Upper lobe of right lung (tissue), 1 donor: ENCODE measurements around the gene ATP13A5. TPM values are rescaled to one million over a fixed set of nuclear protein-coding genes. Genes with fewer than 3 reads are reported as not detected.

Source experiments
- ATAC-seq: fragments of 200-7000 bp; cut with Tn5 transposase; one replicate; pipeline ENCODE4 v1.9.1; 2020; ENCODE audit warnings: mild to moderate bottlenecking, moderate library complexity
- DNase-seq: peaks from one replicate; pipeline ENCODE4 v3.0.0-alpha.2; 2020
- H3K27ac ChIP-seq: fragments of 200-600 bp; one replicate; pipeline ENCODE4 v1.8.0; 2022
- H3K27me3 ChIP-seq: fragments of 200-600 bp; one replicate; pipeline ENCODE4 v1.8.0; 2022; ENCODE audit warnings: mild to moderate bottlenecking
- H3K36me3 ChIP-seq: fragments of 200-600 bp; one replicate; pipeline ENCODE4 v1.8.0; 2022
- H3K4me1 ChIP-seq: fragments of 200-600 bp; one replicate; pipeline ENCODE4 v1.8.0; 2022
- H3K4me3 ChIP-seq: fragments of 200-600 bp; one replicate; pipeline ENCODE4 v1.8.0; 2022; ENCODE audit warnings: mild to moderate bottlenecking
- H3K9me3 ChIP-seq: fragments of 200-600 bp; one replicate; pipeline ENCODE4 v1.8.0; 2022
- CTCF ChIP-seq: fragments of 200-600 bp; IDR thresholded peaks from one replicate; pipeline ENCODE4 v1.8.0; 2022; ENCODE audit warnings: antibody characterized with exemption
- intact Hi-C: fragments of 100-400 bp; cut with DNase I; formaldehyde crosslinking; loops from one replicate; pipeline ENCODE4 v1.11.0; 2022
- total RNA-seq: library from RNA; stranded (reverse); fragmentation: NEBNext Ultra II Directional; extraction: Animal tissue kit (Norgen Biotek cat#: 25700); gene quantifications from one replicate; pipeline ENCODE4 v1.2.1, GENCODE V29; 2021
- donor health status: DM: no; HTN: yes; CAD: no; lungs with severe emphysema.

The ATP13A5 gene
- total RNA-seq, 1 donor from 2014 or later, result 2.0 TPM

GRCh38 chr3:193269343-193270028 is 109.1 kb downstream of the ATP13A5 start:
- no peaks in the 10 kb centered on the region for H3K36me3 ChIP-seq
- no peaks in the 10 kb centered on the region for H3K4me1 ChIP-seq
- H3K4me3 ChIP-seq, result no peak overlapping the region
- intact Hi-C loops, result no loop called here
- H3K27ac ChIP-seq, result no peak overlapping the region
- no peak for TF ChIP-seq CTCF
- no peaks in the 10 kb centered on the region for H3K9me3 ChIP-seq
- ATAC-seq (peak; percentile 35), DNase-seq (no peak)
- no peaks in the 10 kb centered on the region for H3K27me3 ChIP-seq

- no peaks in the 10 kb centered on the region for H3K27me3 ChIP-seq
- no peaks in the 10 kb centered on the region for H3K36me3 ChIP-seq
- H3K9me3 ChIP-seq, result no peaks in the 10 kb centered on the region
- no peak for TF ChIP-seq CTCF
- H3K4me1 ChIP-seq, result no peaks in the 10 kb centered on the region
- no peak overlapping the region for H3K27ac ChIP-seq
- ATAC-seq (no peak), DNase-seq (no peak)
- intact Hi-C loops, result no loop called here
- H3K4me3 ChIP-seq, result no peak overlapping the region
Observed at GRCh38 chr3:193262707-193263106, 115.8 kb downstream of the ATP13A5 start.

DNA sequence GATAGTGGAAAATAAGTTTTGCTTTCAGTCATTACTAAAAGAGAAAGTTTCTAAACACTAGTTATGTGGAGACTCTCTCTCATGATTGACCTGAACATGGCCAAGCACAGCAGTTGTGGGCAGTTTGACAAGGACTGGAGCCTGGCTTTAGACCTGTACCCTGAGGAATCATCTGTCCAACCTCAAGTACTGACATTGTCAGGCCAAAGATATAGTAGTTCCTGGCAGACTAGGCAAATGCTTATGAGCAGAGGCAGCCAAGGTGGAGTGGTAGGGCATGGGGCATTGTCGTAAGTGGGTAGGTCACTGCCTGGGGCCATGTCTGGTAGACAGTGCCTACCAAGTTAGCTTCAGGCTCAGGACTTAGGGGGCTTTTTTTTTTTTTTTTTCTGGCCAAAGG is 116.6 kb downstream of the ATP13A5 start:
- no peaks in the 10 kb centered on the region for H3K27me3 ChIP-seq
- ATAC-seq (no peak), DNase-seq (no peak)
- no peak overlapping the region for H3K27ac ChIP-seq
- no peaks in the 10 kb centered on the region for H3K9me3 ChIP-seq
- no peaks in the 10 kb centered on the region for H3K4me1 ChIP-seq
- TF ChIP-seq CTCF, result no peak
- no peak overlapping the region for H3K4me3 ChIP-seq
- intact Hi-C loops, result no loop called here
- H3K36me3 ChIP-seq, result no peaks in the 10 kb centered on the region

DNA sequence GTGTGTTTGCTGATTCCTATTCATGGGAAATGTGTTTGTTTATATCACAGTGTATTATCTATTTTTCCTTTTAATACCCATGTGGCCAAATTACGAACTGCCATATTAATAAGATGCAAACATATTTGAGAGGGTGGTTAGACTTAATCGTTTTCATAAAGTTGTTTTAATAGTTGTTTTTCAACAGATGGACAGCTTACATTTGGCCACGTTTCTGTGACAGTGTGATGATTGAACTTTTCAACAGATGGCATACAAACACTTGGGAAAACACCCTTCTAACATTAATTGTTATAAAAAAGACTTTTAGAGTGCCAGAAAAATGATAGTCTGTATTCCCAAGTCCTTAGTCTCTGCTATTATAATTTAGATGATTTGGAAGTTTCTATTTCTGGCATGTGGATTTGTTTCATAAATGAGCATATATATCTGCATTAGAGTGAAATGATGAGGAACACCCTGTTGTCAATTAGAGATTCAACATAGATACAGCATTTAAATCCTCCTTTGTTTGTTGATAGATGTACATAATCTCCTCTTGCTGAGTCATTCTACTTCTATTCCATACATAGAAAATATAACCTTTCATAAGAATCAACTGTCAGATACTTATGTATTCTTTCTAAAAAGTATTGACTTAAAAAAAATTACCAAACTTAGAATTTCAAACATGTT is 124.4 kb downstream of the ATP13A5 start:
- H3K9me3 ChIP-seq, result peaks cover 8% of the 10 kb centered on the region
- H3K27ac ChIP-seq, result no peak overlapping the region
- ATAC-seq, result no peak
- intact Hi-C loops, result no loop called here
- no peak for DNase-seq
- H3K4me1 ChIP-seq, result no peaks in the 10 kb centered on the region
- no peak overlapping the region for H3K4me3 ChIP-seq
- TF ChIP-seq CTCF, result no peak
- H3K36me3 ChIP-seq, result no peaks in the 10 kb centered on the region
- peaks cover 4% of the 10 kb centered on the region for H3K27me3 ChIP-seq

GRCh38 chr3:193250492-193250891 is 128.1 kb downstream of the ATP13A5 start:
- Histone ChIP-seq H3K9me3 (peaks cover 8% of the 10 kb centered on the region), H3K27ac (no peak overlapping the region), H3K4me3 (no peak overlapping the region), H3K4me1 (no peaks in the 10 kb centered on the region), H3K27me3 (peaks cover 4% of the 10 kb centered on the region), H3K36me3 (no peaks in the 10 kb centered on the region)
- no peak for DNase-seq
- no peak for TF ChIP-seq CTCF
- intact Hi-C loops, result no loop called here
- ATAC-seq, result no peak
